Thyroid gland (tissue), 4 donors: ENCODE data around the gene PMF1.

ENCODE experiments used
- POLR2A ChIP-seq, 2 donors: fragments of 450-650 bp; IDR thresholded peaks; one replicate each; pipeline ENCODE4 v1.6.1; 2017; ENCODE audit warnings: antibody characterized with exemption in 2 of 2, mild to moderate bottlenecking in 2 of 2, moderate library complexity in 1 of 2
- TF ChIP-seq, protein P1 (sequence below), 6 experiments: fragments of 200-600 bp in 3 of 6; fragments of 450-650 bp in 3 of 6; sonication (generic) in 3 of 6; IDR thresholded peaks; one replicate each; pipeline ENCODE4 v1.5.1; 2016 to 2019; ENCODE audit warnings: antibody characterized with exemption in 6 of 6, mild to moderate bottlenecking in 2 of 6, inconsistent platforms in 1 of 6, moderate library complexity in 1 of 6

DNA sequence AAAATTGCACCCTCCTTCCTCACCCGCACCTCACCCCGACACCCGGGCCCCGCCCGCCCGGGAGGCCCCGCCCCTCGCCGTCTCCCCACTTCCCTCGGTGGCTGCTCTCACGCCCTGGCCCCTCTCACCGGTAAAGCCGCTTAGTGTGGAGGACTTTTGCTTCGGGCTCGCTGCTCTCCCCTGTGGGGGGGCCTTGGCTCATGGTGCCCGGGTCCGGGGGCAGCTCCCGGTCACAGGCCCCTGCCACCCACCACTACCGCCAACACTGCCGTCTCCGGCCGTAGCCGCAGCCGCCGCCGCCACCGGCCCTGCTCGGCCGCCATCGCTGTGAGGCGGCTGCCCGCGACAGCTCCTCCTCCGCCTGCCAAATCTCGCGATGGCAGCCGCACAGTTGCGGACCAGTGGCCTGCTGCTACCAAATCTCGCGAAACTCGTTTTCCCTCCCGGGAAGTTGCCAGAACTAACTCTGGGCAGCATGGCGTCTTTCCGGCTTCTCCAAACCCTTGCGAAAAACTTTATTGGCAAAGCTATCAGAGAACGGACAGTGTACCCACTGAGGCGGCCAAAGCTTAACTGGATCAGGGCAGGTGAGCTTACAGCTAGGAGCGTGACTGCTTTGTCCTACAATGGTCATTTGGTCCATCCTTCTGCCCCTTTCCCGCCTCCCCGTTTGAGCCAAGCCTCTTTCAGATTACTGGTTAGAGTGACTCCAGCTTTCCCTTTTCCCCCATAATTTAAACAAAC lies 69.8 kb downstream of the PMF1 start, which contains the start of gene SMG5:
- TF ChIP-seq, protein P1, sequence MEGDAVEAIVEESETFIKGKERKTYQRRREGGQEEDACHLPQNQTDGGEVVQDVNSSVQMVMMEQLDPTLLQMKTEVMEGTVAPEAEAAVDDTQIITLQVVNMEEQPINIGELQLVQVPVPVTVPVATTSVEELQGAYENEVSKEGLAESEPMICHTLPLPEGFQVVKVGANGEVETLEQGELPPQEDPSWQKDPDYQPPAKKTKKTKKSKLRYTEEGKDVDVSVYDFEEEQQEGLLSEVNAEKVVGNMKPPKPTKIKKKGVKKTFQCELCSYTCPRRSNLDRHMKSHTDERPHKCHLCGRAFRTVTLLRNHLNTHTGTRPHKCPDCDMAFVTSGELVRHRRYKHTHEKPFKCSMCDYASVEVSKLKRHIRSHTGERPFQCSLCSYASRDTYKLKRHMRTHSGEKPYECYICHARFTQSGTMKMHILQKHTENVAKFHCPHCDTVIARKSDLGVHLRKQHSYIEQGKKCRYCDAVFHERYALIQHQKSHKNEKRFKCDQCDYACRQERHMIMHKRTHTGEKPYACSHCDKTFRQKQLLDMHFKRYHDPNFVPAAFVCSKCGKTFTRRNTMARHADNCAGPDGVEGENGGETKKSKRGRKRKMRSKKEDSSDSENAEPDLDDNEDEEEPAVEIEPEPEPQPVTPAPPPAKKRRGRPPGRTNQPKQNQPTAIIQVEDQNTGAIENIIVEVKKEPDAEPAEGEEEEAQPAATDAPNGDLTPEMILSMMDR (IDR thresholded peaks at IDR 0.05), result no peak
- peak in 1 of 2 donors; percentile 86 for TF ChIP-seq POLR2A (IDR thresholded peaks at IDR 0.05)
